Measurements from ENCODE around the gene UCK2.

UCK2 gene

GRCh38 chr1:165875604-165876003, 48.2 kb downstream of the UCK2 start:
- no peak for DNase-seq (ENCODE audit: extremely low read depth, low read depth)
- no peak overlapping the region for H3K4me3 ChIP-seq (replicated peaks; ENCODE audit: low read depth, low read length)
- TF ChIP-seq CTCF (IDR thresholded peaks at IDR 0.05; ENCODE audit: low read depth, low read length, missing control alignments), result no peak

- DNase-seq (ENCODE audit: extremely low read depth, low read depth), result no peak
- no peak overlapping the region for H3K4me3 ChIP-seq (replicated peaks; ENCODE audit: low read depth, low read length)
- TF ChIP-seq CTCF (IDR thresholded peaks at IDR 0.05; ENCODE audit: low read depth, low read length, missing control alignments), result no peak
Measured at GRCh38 chr1:165876121-165876520, 48.7 kb downstream of the UCK2 start.

- H3K4me3 ChIP-seq (replicated peaks; ENCODE audit: low read depth, low read length), result no peak overlapping the region
- TF ChIP-seq CTCF (IDR thresholded peaks at IDR 0.05; ENCODE audit: low read depth, low read length, missing control alignments), result no peak
- DNase-seq (ENCODE audit: extremely low read depth, low read depth), result no peak
Measured at GRCh38 chr1:165877411-165877810, 50.0 kb downstream of the UCK2 start.

GRCh38 chr1:165877940-165878556, 50.6 kb downstream of the UCK2 start:
- no peak overlapping the region for H3K4me3 ChIP-seq (replicated peaks; ENCODE audit: low read depth, low read length)
- DNase-seq (ENCODE audit: extremely low read depth, low read depth), result no peak
- no peak for TF ChIP-seq CTCF (IDR thresholded peaks at IDR 0.05; ENCODE audit: low read depth, low read length, missing control alignments)

GRCh38 chr1:165879946-165880345, 52.5 kb downstream of the UCK2 start:
- no peak for TF ChIP-seq CTCF (IDR thresholded peaks at IDR 0.05; ENCODE audit: low read depth, low read length, missing control alignments)
- no peak overlapping the region for H3K4me3 ChIP-seq (replicated peaks; ENCODE audit: low read depth, low read length)
- DNase-seq (ENCODE audit: extremely low read depth, low read depth), result no peak

- TF ChIP-seq CTCF (IDR thresholded peaks at IDR 0.05; ENCODE audit: low read depth, low read length, missing control alignments), result no peak
- DNase-seq (ENCODE audit: extremely low read depth, low read depth), result no peak
- H3K4me3 ChIP-seq (replicated peaks; ENCODE audit: low read depth, low read length), result no peak overlapping the region
Measured at GRCh38 chr1:165880993-165881392, 53.6 kb downstream of the UCK2 start.
